WTC11 (cell line): Measurements from ENCODE around the gene AJAP1. TPM values are rescaled to one million over a fixed set of nuclear protein-coding genes. Genes with fewer than 3 reads are reported as not detected.
A peak's percentile ranks its signal among the peaks of the same experiment; 100 is the strongest.

Experiments
- ATAC-seq: fragments of 200-7000 bp; cut with Tn5 transposase; 2 replicates; pipeline ENCODE4 v1.10.0; 2021; ENCODE audit warnings: mild to moderate bottlenecking, moderate library complexity
- CTCF ChIA-PET: fragments of 300-600 bp; sonication (Branson Sonifier 250); formaldehyde crosslinking; loops from one replicate; lab custom pipeline; 2021; ENCODE audit warnings: antibody characterized with exemption; lab: Charles Lee
- POLR2A ChIA-PET: fragments of 350-600 bp; sonication (Branson Sonifier 250); formaldehyde crosslinking; loops from one replicate; lab custom pipeline; 2021; ENCODE audit warnings: antibody characterized with exemption; lab: Charles Lee
- DNase-seq: peaks from one replicate; pipeline ENCODE4 v3.0.0; 2021; ENCODE audit warnings: low spot score
- H3K27ac Mint-ChIP-seq: 2 replicates; pipeline ENCODE4 v1.8.0; 2021; ENCODE audit warnings: mixed read lengths
- H3K27me3 Mint-ChIP-seq: 2 replicates; pipeline ENCODE4 v1.8.0; 2021; ENCODE audit warnings: low read depth, mild to moderate bottlenecking, moderate library complexity, mixed read lengths
- H3K36me3 Mint-ChIP-seq: 2 replicates; pipeline ENCODE4 v1.8.0; 2021; ENCODE audit warnings: mixed read lengths
- H3K4me1 Mint-ChIP-seq: 2 replicates; pipeline ENCODE4 v1.8.0; 2022; ENCODE audit warnings: mixed read lengths
- H3K4me3 Mint-ChIP-seq: 2 replicates; pipeline ENCODE4 v1.8.0; 2021; ENCODE audit warnings: mild to moderate bottlenecking, moderate library complexity, mixed read lengths
- H3K9me3 Mint-ChIP-seq: 2 replicates; pipeline ENCODE4 v1.8.0; 2021; ENCODE audit warnings: mixed read lengths
- CREM ChIP-seq: sonication (generic); formaldehyde crosslinking; IDR thresholded peaks from 2 replicates; pipeline ENCODE4 v1.8.1; 2022; ENCODE audit warnings: mild to moderate bottlenecking, missing genetic modification reagents, moderate library complexity
- E2F5 ChIP-seq: sonication (generic); formaldehyde crosslinking; IDR thresholded peaks from 2 replicates; pipeline ENCODE4 v1.8.1; 2022; ENCODE audit warnings: mild to moderate bottlenecking, moderate library complexity, missing genetic modification reagents
- ETV6 ChIP-seq: sonication (generic); formaldehyde crosslinking; IDR thresholded peaks from 2 replicates; pipeline ENCODE4 v1.8.1; 2022; ENCODE audit warnings: mild to moderate bottlenecking, missing genetic modification reagents
- GTF2I ChIP-seq: fragments of 250-450 bp; sonication (Bioruptor Pico); conservative IDR thresholded peaks from 2 replicates; pipeline ENCODE4 v1.4.0; 2021; ENCODE audit warnings: mild to moderate bottlenecking
- HMGA2 ChIP-seq: fragments of 250-450 bp; sonication (Bioruptor Pico); IDR thresholded peaks from 2 replicates; pipeline ENCODE4 v1.4.0; 2021; ENCODE audit warnings: mild to moderate bottlenecking, moderate library complexity
- HMGXB4 ChIP-seq: sonication (generic); formaldehyde crosslinking; IDR thresholded peaks from 2 replicates; pipeline ENCODE4 v1.8.1; 2023; ENCODE audit warnings: mild to moderate bottlenecking, moderate library complexity, missing genetic modification reagents
- IRF1 ChIP-seq: sonication (generic); formaldehyde crosslinking; IDR thresholded peaks from 2 replicates; pipeline ENCODE4 v1.8.0; 2023; ENCODE audit warnings: missing genetic modification reagents
- MAX ChIP-seq: sonication (generic); formaldehyde crosslinking; IDR thresholded peaks from 2 replicates; pipeline ENCODE4 v1.8.0; 2022; ENCODE audit warnings: mild to moderate bottlenecking, missing genetic modification reagents
- NFE2L1 ChIP-seq: sonication (generic); formaldehyde crosslinking; IDR thresholded peaks from 2 replicates; pipeline ENCODE4 v1.8.1; 2023; ENCODE audit warnings: missing genetic modification reagents
- NFYB ChIP-seq: sonication (generic); formaldehyde crosslinking; conservative IDR thresholded peaks from 2 replicates; pipeline ENCODE4 v1.8.0; 2022; ENCODE audit warnings: low read depth, missing genetic modification reagents
- PRDM15 ChIP-seq: sonication (generic); formaldehyde crosslinking; IDR thresholded peaks from 2 replicates; pipeline ENCODE4 v1.8.0; 2022; ENCODE audit warnings: missing genetic modification reagents
- TEAD1 ChIP-seq: sonication (generic); formaldehyde crosslinking; IDR thresholded peaks from 2 replicates; pipeline ENCODE4 v1.8.0; 2022; ENCODE audit warnings: mild to moderate bottlenecking, missing genetic modification reagents
- USF2 ChIP-seq: sonication (generic); formaldehyde crosslinking; IDR thresholded peaks from 2 replicates; pipeline ENCODE4 v1.8.1; 2023; ENCODE audit warnings: mild to moderate bottlenecking, missing genetic modification reagents, moderate library complexity
- ZNF263 ChIP-seq: sonication (generic); formaldehyde crosslinking; IDR thresholded peaks from 2 replicates; pipeline ENCODE4 v1.8.1; 2022; ENCODE audit warnings: low read depth, mild to moderate bottlenecking, moderate library complexity, missing genetic modification reagents
- ZNF425 ChIP-seq: fragments of 250-450 bp; sonication (Bioruptor Pico); conservative IDR thresholded peaks from 2 replicates; pipeline ENCODE4 v1.9.0; 2021; ENCODE audit warnings: mild to moderate bottlenecking
- total RNA-seq: library from RNA; stranded (reverse); gene quantifications from 3 replicates; pipeline ENCODE4 v1.2.3, GENCODE V29; 2021

AJAP1 gene
- total RNA-seq, 1 experiment from 2014 or later = 2.1 TPM

GRCh38 chr1:4656533-4657140 lies 2.2 kb downstream of the AJAP1 start (continued):
- no peak for TF ChIP-seq IRF1
- TF ChIP-seq GTF2I (CRISPR knock-in tag) = no peak
- no peak for TF ChIP-seq E2F5 (CRISPR knock-in tag)
- no peak for TF ChIP-seq ZNF263

GRCh38 chr1:4657244-4657789 lies 2.9 kb downstream of the AJAP1 start:
- no peak for ATAC-seq
- no peak for TF ChIP-seq ZNF425 (CRISPR knock-in tag)
- no peak for TF ChIP-seq PRDM15 (CRISPR knock-in tag)
- no peak for TF ChIP-seq CREM (CRISPR knock-in tag)
- TF ChIP-seq HMGXB4 (CRISPR knock-in tag) = no peak
- TF ChIP-seq NFE2L1 (CRISPR knock-in tag) = no peak
- no peak for TF ChIP-seq USF2 (CRISPR knock-in tag)
- TF ChIP-seq E2F5 (CRISPR knock-in tag) = no peak
- TF ChIP-seq NFYB (CRISPR knock-in tag) = no peak
- TF ChIP-seq MAX (CRISPR knock-in tag) = no peak
- TF ChIP-seq GTF2I (CRISPR knock-in tag) = no peak
- no peak for TF ChIP-seq TEAD1
- no peak for TF ChIP-seq ETV6
- TF ChIP-seq HMGA2 (CRISPR knock-in tag) = no peak
- peak overlapping the region; percentile 18; the same call in 1 of the 2 replicates for H3K4me3 Mint-ChIP-seq
- H3K27ac Mint-ChIP-seq = no peak overlapping the region
- peaks cover 2% of the 10 kb centered on the region; the same call in 1 of the 2 replicates for H3K4me1 Mint-ChIP-seq
- no peak for DNase-seq
- H3K9me3 Mint-ChIP-seq = peaks cover 44% of the 10 kb centered on the region
- CTCF ChIA-PET = interaction anchor here (1.0 kb wide), 1 partner anchor 72 kb away, joined by 3 read pairs; no protein-coding TSS in a partner anchor
- H3K36me3 Mint-ChIP-seq = peaks cover 44% of the 10 kb centered on the region
- POLR2A ChIA-PET = no interaction called here
- H3K27me3 Mint-ChIP-seq = peaks cover 33% of the 10 kb centered on the region
